Skeletal muscle tissue (tissue), 4 donors: ENCODE data around the gene CATSPERD. TPM values are rescaled to one million over a fixed set of nuclear protein-coding genes. Genes with fewer than 3 reads are reported as not detected.

Experiments
- H3K27ac ChIP-seq: one replicate; pipeline ENCODE4 v1.7.0; 2013; ENCODE audit warnings: mild to moderate bottlenecking, low read depth, low read length, inconsistent platforms
- H3K27me3 ChIP-seq, 3 donors: one replicate each; pipeline ENCODE4 v1.7.0; 2013; ENCODE audit warnings: low read length in 3 of 3; ENCODE audit not compliant: control insufficient read depth in 3 of 3, insufficient read depth in 3 of 3
- H3K36me3 ChIP-seq, 3 donors: one replicate each; pipeline ENCODE4 v1.7.0; 2013; ENCODE audit warnings: low read length in 3 of 3; ENCODE audit not compliant: control insufficient read depth in 3 of 3, insufficient read depth in 3 of 3
- H3K4me1 ChIP-seq, 3 donors: one replicate each; pipeline ENCODE4 v1.7.0; 2013; ENCODE audit warnings: low read length in 3 of 3, mild to moderate bottlenecking in 3 of 3; ENCODE audit not compliant: control insufficient read depth in 3 of 3, insufficient read depth in 3 of 3
- H3K4me3 ChIP-seq, 3 donors: one replicate each; pipeline ENCODE4 v1.7.0; 2013; ENCODE audit warnings: low read length in 3 of 3
- H3K9ac ChIP-seq, 3 donors: one replicate each; pipeline ENCODE4 v1.7.0; 2013; ENCODE audit warnings: low read length in 3 of 3, mild to moderate bottlenecking in 3 of 3, moderate library complexity in 2 of 3, low read depth in 1 of 3
- H3K9me3 ChIP-seq, 3 donors: one replicate each; pipeline ENCODE4 v1.7.0; 2013; ENCODE audit warnings: low read length in 3 of 3; ENCODE audit not compliant: control insufficient read depth in 3 of 3
- total RNA-seq: library from RNA; depleted of rRNA; stranded (reverse); fragments of >200 nt; gene quantifications from one replicate; pipeline ENCODE4 v1.2.3, GENCODE V29; 2014
- donor health status: Osteomylitis.

CATSPERD gene, protein sequence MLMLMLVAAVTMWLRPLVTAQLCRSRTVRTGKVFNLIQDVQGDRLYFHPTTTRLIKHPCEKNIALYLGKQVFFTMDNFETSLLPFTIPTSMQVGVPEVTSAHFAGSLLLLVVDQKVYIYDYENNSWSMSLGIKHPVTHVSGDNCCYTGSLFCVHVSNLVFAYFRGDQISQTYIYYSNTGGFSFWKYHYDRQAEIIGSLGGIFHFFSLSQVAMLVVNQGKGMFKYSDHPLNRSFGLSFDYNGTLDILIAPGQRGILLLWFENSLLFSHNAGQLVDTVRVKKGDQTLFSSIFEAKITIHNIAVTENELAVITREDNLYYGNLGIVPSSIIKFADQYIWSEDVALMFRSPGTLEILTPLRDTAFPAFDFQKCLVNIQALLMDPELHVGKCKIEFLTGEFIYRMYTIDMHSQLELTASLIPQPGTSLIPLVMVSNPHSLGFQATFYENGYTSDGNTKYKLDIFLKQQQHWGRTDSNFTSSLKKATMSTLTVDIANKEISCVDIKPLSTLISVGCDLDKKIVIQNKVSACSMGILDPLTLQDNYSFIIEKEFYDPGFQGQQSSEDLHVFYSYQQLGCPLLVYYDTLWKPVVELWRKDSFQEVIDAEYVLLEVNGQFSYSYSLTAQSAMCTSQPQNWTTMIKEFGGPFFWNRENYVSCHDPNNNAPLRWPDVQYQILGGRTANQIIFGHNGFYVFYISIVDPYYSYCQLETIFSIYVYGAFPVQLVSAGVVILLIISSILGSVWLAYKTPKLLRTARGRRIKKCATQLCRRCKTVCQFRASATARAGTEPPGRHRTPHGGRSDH
- not detected for total RNA-seq

GRCh38 chr19:5719961-5720790 lies at the start of gene CATSPERD, which contains the start of gene LONP1:
Gene CATSPERD (plus strand): TSS chr19:5720637. CDS start chr19:5720738, 101 bp downstream.
Gene LONP1 (minus strand): TSS chr19:5720146. CDS start chr19:5720132, 14 bp downstream.
- Histone ChIP-seq H3K36me3 (peaks cover 0 to 5% (median 4%) of the 10 kb centered on the region in 3 donors), H3K9me3 (no peaks in the 10 kb centered on the region), H3K4me3 (peak within 1 kb of the TSS; percentile 96 to 99 (median 97)), H3K9ac (peak within 1 kb of the TSS; percentile 93 to 94 (median 94)), H3K27me3 (no peaks in the 10 kb centered on the region), H3K27ac (peak within 1 kb of the TSS; percentile 95), H3K4me1 (peaks cover 23 to 33% (median 26%) of the 10 kb centered on the region in 3 donors)

- no peaks in the 10 kb centered on the region for H3K27me3 ChIP-seq
- H3K9ac ChIP-seq: no peak overlapping the region
- no peak overlapping the region for H3K27ac ChIP-seq
- no peaks in the 10 kb centered on the region for H3K9me3 ChIP-seq
- H3K36me3 ChIP-seq: peaks cover 25 to 32% (median 27%) of the 10 kb centered on the region in 3 donors
- no peak overlapping the region for H3K4me3 ChIP-seq
- H3K4me1 ChIP-seq: peaks cover 10 to 16% (median 11%) of the 10 kb centered on the region in 3 donors
Observed at GRCh38 chr19:5671600-5671999, 48.8 kb upstream of the CATSPERD start.

DNA sequence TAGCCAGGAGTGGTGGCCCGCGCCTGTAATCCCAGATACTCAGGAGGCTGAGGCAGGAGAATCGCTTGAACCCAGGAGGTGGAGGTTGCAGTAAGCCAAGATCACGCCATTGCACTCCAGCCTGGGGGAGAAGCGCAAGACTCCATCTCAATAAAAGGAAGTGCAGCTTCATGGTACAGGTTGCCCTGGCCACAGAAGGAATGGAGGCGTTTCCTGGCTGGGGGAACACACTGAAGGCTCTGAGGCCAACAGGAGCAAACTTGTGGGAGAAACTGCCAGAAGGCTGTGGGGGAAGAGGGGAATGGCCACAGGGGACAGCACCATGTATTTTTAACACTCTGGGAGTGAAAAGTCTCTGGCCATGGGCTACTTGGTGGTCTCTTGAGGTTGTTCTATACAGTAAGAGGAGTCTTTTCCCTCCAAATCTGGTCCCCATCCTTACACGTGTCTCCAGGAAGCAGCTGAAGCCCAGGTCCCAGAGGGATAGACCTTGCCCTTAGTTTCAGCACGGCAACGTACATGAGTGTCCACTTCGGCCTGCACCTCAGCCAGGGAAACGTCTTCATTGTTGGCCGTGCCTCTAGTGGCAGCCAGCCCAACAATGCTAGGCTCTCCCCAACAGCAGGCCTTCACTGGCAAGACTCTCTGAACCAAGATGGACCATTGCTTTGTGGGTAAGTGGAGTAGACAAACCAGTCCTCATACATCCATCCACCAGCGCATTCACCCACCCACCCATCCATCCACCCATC lies 47.6 kb upstream of the CATSPERD start:
- peaks cover 14 to 21% (median 18%) of the 10 kb centered on the region in 3 donors for H3K36me3 ChIP-seq
- H3K27me3 ChIP-seq: no peaks in the 10 kb centered on the region
- H3K9me3 ChIP-seq: no peaks in the 10 kb centered on the region
- no peak overlapping the region for H3K27ac ChIP-seq
- H3K4me3 ChIP-seq: no peak overlapping the region
- peaks cover 11 to 28% (median 16%) of the 10 kb centered on the region in 3 donors for H3K4me1 ChIP-seq
- no peak overlapping the region for H3K9ac ChIP-seq

DNA sequence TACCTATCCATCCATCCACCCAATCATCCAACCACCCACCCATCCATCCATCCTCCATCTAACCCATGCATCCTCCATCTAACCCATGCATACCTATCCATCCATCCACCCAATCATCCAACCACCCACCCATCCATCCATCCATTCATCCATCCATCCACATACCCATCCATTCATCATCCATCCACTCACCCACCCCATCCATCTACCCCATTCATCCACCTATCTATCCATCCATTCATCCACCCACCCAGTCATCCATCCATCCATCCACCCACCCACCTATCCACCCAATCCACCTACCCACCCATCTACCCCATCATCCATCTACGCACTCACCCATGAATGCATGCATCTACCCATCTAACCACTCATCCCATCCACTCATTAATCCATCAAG lies 46.7 kb upstream of the CATSPERD start:
- Histone ChIP-seq H3K9me3 (no peaks in the 10 kb centered on the region), H3K27me3 (no peaks in the 10 kb centered on the region), H3K4me1 (peaks cover 11 to 28% (median 16%) of the 10 kb centered on the region in 3 donors), H3K4me3 (no peak overlapping the region), H3K27ac (no peak overlapping the region), H3K9ac (no peak overlapping the region), H3K36me3 (peaks cover 16 to 21% (median 19%) of the 10 kb centered on the region in 3 donors)

GRCh38 chr19:5674714-5675113 lies 45.7 kb upstream of the CATSPERD start:
- H3K4me1 ChIP-seq: peaks cover 19 to 36% (median 23%) of the 10 kb centered on the region in 3 donors
- no peak overlapping the region for H3K27ac ChIP-seq
- H3K9ac ChIP-seq: no peak overlapping the region
- peaks cover 6 to 11% (median 9%) of the 10 kb centered on the region in 3 donors for H3K36me3 ChIP-seq
- H3K27me3 ChIP-seq: no peaks in the 10 kb centered on the region
- no peak overlapping the region for H3K4me3 ChIP-seq
- no peaks in the 10 kb centered on the region for H3K9me3 ChIP-seq

- H3K4me1 ChIP-seq: peaks cover 24 to 47% (median 29%) of the 10 kb centered on the region in 3 donors
- peak overlapping the region in 1 of 3 donors; percentile 54 for H3K9ac ChIP-seq
- H3K27me3 ChIP-seq: no peaks in the 10 kb centered on the region
- peaks cover 6 to 8% (median 8%) of the 10 kb centered on the region in 3 donors for H3K36me3 ChIP-seq
- H3K9me3 ChIP-seq: no peaks in the 10 kb centered on the region
- peak overlapping the region in 2 of 3 donors; percentile 13 to 38 for H3K4me3 ChIP-seq
- H3K27ac ChIP-seq: peak overlapping the region; percentile 23
Observed at GRCh38 chr19:5676105-5676771, 44.2 kb upstream of the CATSPERD start.

DNA sequence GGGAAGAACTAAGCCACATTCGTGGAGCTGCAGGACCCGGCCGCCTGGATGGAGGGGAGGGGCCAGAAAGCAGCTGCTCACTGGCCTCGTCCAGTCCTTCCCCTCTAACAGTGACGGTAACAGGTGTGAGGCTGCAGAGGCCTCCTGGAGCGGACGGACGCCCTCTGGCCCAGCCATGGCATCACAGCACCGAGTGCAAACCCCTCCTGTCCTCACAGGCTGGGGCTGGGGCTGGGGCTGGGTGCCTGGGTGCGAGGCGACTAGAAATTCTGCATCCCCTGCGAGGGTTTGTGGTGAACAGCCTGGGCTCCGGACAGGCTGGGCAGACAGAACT lies 43.7 kb upstream of the CATSPERD start:
- peaks cover 27 to 52% (median 31%) of the 10 kb centered on the region in 3 donors for H3K4me1 ChIP-seq
- H3K4me3 ChIP-seq: peak overlapping the region in 1 of 3 donors; percentile 38
- no peaks in the 10 kb centered on the region for H3K9me3 ChIP-seq
- H3K27ac ChIP-seq: peak overlapping the region; percentile 23
- peak overlapping the region in 1 of 3 donors; percentile 54 for H3K9ac ChIP-seq
- no peaks in the 10 kb centered on the region for H3K27me3 ChIP-seq
- H3K36me3 ChIP-seq: peaks cover 5 to 7% (median 6%) of the 10 kb centered on the region in 3 donors

DNA sequence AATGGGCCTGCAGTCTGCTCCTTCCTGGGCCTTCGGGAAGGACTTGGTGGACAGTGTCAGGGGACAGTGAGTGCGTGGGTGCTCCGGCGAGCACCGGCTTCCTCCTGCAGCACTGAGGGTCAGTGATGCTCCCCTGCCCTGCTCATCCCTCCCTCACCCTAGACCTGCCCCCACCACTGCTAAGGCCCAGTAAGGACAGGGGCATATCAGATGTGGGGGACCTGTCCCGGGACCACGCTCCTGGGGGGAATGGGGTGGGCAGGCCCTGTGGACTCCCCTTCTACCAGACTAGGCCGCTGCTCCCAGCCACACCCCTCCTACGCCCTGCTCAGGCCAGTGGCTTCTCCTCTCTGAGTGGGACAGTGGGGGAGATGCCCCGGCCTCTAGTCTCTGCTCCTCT lies 43.3 kb upstream of the CATSPERD start:
- peaks cover 5 to 7% (median 6%) of the 10 kb centered on the region in 3 donors for H3K36me3 ChIP-seq
- no peaks in the 10 kb centered on the region for H3K27me3 ChIP-seq
- no peak overlapping the region for H3K4me3 ChIP-seq
- no peaks in the 10 kb centered on the region for H3K9me3 ChIP-seq
- H3K27ac ChIP-seq: no peak overlapping the region
- no peak overlapping the region for H3K9ac ChIP-seq
- H3K4me1 ChIP-seq: peaks cover 27 to 55% (median 31%) of the 10 kb centered on the region in 3 donors
